A673 (cell line): Measurements from ENCODE around the gene VAT1L.

ENCODE experiments used
- EZH2 ChIP-seq: fragments of 200-600 bp; sonication (generic); IDR thresholded peaks from 2 replicates; pipeline ENCODE4 v1.6.1; 2017; ENCODE audit warnings: borderline replicate concordance, low read depth, mild to moderate bottlenecking, mixed read lengths, antibody characterized with exemption, low read length; ENCODE audit not compliant: poor library complexity, severe bottlenecking
- TF ChIP-seq, protein P1 (sequence below): fragments of 300-800, 200-600 bp; sonication (generic); conservative IDR thresholded peaks from 2 replicates; pipeline ENCODE4 v1.5.1; 2017; ENCODE audit warnings: low read depth, mild to moderate bottlenecking, antibody characterized with exemption, low read length, moderate library complexity, mixed read lengths

DNA sequence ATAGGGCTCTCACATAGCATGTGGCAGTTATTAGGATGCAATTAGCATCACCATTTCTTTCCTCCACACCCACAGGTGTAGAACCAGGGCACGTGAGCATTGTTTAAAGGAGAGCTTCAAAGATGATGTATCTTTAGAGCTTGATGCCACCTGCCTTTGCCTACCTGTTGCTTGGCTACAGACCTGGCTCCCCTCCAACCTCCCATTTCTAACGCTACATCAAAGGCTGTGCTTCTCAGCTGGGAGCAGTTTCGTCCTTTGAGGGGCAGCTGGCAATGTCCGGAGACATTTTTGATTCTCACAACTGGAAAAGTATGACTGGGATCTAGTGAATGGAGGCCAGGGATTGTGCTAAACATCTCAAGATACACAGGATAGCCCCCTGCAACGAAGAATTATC is 155.4 kb downstream of the VAT1L start:
- TF ChIP-seq, protein P1, sequence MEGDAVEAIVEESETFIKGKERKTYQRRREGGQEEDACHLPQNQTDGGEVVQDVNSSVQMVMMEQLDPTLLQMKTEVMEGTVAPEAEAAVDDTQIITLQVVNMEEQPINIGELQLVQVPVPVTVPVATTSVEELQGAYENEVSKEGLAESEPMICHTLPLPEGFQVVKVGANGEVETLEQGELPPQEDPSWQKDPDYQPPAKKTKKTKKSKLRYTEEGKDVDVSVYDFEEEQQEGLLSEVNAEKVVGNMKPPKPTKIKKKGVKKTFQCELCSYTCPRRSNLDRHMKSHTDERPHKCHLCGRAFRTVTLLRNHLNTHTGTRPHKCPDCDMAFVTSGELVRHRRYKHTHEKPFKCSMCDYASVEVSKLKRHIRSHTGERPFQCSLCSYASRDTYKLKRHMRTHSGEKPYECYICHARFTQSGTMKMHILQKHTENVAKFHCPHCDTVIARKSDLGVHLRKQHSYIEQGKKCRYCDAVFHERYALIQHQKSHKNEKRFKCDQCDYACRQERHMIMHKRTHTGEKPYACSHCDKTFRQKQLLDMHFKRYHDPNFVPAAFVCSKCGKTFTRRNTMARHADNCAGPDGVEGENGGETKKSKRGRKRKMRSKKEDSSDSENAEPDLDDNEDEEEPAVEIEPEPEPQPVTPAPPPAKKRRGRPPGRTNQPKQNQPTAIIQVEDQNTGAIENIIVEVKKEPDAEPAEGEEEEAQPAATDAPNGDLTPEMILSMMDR, result no peak
- TF ChIP-seq EZH2, result no peak
